Skeletal muscle satellite cell (primary cell): ENCODE results near the gene ITGA2B. TPM values are rescaled to one million over a fixed set of nuclear protein-coding genes. Genes with fewer than 3 reads are reported as not detected.

ENCODE experiments used
- small RNA-seq: library from RNA; depleted of rRNA; stranded (forward); fragments of <200 nt; gene quantifications from one replicate; pipeline ENCODE3, GENCODE V24; 2012

ITGA2B gene

Small RNA genes within 50 kb of the gene (small RNA-seq; reads per million reads assigned to genes)
- not detected for gene RN7SL258P
